AG04449 (cell line): Measurements from ENCODE around the gene MTHFD1L.

Experiments used
- CTCF ChIA-PET: fragments of 350-600 bp; formaldehyde crosslinking; extraction: SDS; loops from one replicate; lab custom pipeline; 2021; ENCODE audit warnings: antibody characterized with exemption; lab: Yijun Ruan, JAX
- POLR2A ChIA-PET: fragments of 400-600, 350-600 bp; formaldehyde crosslinking; extraction: SDS; loops from one replicate; lab custom pipeline; 2020; ENCODE audit warnings: antibody characterized with exemption, inconsistent platforms; lab: Yijun Ruan, JAX
- DNase-seq: peaks from one replicate; pipeline ENCODE4 v3.0.0-alpha.2; 2010; ENCODE audit warnings: low read depth, low spot score
- H3K4me3 ChIP-seq: 2 replicates; pipeline ENCODE4 v1.5.1; 2011; ENCODE audit warnings: low read depth, mild to moderate bottlenecking, control low read depth, low read length
- CTCF ChIP-seq: IDR thresholded peaks from one replicate; pipeline ENCODE4 v1.5.1; 2011; ENCODE audit warnings: mild to moderate bottlenecking, moderate library complexity, low read length, control low read depth, inconsistent platforms; ENCODE audit not compliant: insufficient read depth; ENCODE audit errors: missing control alignments

MTHFD1L gene

GRCh38 chr6:150831577-150831976 is 33.9 kb upstream of the MTHFD1L start:
- no peak for DNase-seq
- H3K4me3 ChIP-seq, result no peak overlapping the region
- CTCF ChIA-PET, result interaction anchor here (0.7 to 5.4 kb wide), 5 partner anchors 11 to 503 kb away, joined by 3 to 34 read pairs (median 7); no protein-coding TSS in a partner anchor
- TF ChIP-seq CTCF, result no peak
- POLR2A ChIA-PET, result no interaction called here

DNA sequence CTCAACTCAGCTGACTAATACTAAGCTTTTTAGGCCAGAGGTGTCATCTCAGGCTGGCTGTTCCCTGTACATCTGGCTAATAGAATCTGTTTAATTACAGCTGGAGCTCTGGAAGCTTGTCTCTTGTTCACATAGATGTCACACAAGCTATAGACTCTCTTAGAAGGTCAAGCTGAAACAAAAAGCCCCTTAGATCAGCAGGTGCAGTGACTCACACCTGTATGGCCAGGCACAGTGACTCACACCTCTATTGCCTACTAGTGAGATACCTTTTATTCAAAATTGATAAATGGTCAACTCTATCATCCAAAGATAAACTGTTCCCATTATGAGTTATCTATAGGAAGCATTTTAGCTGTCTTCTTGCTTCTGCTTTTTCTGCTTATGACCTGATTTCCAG is 29.9 kb upstream of the MTHFD1L start:
- ChIA-PET POLR2A (no interaction called here), CTCF (interaction anchor here (1.1 to 5.4 kb wide), 5 partner anchors 10 to 30 kb away, joined by 3 to 34 read pairs (median 3); partner anchors contain the start of gene MTHFD1L)
- no peak for DNase-seq
- no peak overlapping the region for H3K4me3 ChIP-seq
- no peak for TF ChIP-seq CTCF

DNA sequence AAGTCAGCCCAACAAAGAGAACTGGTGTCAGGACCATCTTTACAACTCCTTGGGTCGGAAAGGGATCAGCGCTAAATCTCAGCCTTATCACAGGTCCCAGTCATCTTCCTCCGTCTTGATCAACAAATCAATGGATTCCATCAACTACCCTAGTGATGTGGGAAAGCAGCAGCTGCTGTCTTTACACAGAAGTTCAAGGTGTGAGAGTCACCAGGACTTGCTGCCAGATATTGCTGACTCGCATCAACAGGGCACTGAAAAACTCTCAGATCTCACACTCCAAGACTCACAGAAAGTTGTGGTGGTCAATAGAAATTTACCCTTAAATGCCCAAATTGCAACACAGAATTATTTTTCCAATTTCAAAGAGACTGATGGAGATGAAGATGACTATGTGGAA is 25.3 kb upstream of the MTHFD1L start:
- CTCF ChIA-PET, result interaction anchor here (1.9 kb wide), 1 partner anchor 15 kb away, joined by 5 read pairs; no protein-coding TSS in a partner anchor

DNA sequence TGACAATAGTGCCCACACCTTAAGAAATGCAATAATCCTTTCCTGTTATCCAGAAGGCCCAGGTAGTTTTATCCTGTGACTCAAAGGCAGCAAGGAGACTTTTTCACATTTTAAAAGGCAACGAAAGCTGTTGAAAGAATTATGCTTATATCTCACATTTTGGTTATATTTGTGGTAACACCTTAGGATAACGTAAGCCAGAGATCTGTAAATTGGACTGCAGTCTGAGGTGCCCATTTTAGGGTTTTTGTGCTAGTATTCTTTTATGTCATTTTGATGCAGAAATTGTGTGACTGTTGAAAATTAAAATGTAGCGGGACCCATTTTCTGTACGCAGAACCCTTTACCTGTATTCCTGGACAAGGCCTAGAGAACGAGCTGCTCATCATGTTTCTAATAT is 24.3 kb upstream of the MTHFD1L start:
- no peak for DNase-seq
- CTCF ChIA-PET, result interaction anchor here (1.6 to 1.9 kb wide), 2 partner anchors 11 to 16 kb away, joined by 3 to 5 read pairs; no protein-coding TSS in a partner anchor
- POLR2A ChIA-PET, result no interaction called here
- TF ChIP-seq CTCF, result no peak
- no peak overlapping the region for H3K4me3 ChIP-seq

More for the DNA sequence above, 25.3 kb upstream of the MTHFD1L start:
- POLR2A ChIA-PET, result no interaction called here
- no peak for DNase-seq
- H3K4me3 ChIP-seq, result no peak overlapping the region
- no peak for TF ChIP-seq CTCF

- CTCF ChIA-PET, result interaction anchor here (1.5 to 1.9 kb wide), 3 partner anchors 12 to 21 kb away, joined by 3 to 5 read pairs (median 4); no protein-coding TSS in a partner anchor
- POLR2A ChIA-PET, result no interaction called here
- TF ChIP-seq CTCF, result no peak
- no peak overlapping the region for H3K4me3 ChIP-seq
- no peak for DNase-seq
Measured at GRCh38 chr6:150841697-150842096, 23.8 kb upstream of the MTHFD1L start.

DNA sequence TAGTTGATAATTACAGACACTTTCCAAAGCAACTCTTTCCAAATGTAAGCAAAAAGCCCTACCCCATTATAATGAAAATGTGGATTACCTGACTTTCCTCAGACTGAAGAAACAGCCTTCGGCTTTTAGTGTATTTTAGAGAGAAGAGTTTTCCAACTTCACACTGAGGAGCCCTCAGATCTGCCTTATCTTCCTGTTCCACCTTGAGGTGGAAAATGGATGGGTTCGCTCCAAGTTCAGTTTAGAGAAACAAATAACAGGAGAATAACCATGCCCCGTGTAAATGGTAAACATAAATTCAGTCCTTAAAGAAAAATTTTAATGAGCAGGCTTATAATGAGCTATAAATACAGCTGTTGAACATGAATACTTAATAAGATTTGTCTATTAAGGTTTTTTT is 21.1 kb upstream of the MTHFD1L start:
- ChIA-PET POLR2A (no interaction called here), CTCF (interaction anchor here (1.5 kb wide), 1 partner anchor 11 kb away, joined by 5 read pairs; no protein-coding TSS in a partner anchor)
- no peak overlapping the region for H3K4me3 ChIP-seq
- DNase-seq, result no peak
- no peak for TF ChIP-seq CTCF
